OCI-LY7 (cell line): ENCODE results near the gene TAF8.

Experiments used
- EZH2phosphoT487 ChIP-seq: fragments of 200-600 bp; sonication (generic); IDR thresholded peaks from 2 replicates; pipeline ENCODE4 v1.6.1; 2018; ENCODE audit warnings: low read depth, borderline replicate concordance, mild to moderate bottlenecking, mixed run types, antibody characterized with exemption, low read length, moderate library complexity, mixed read lengths
- TF ChIP-seq, protein P1 (sequence below): fragments of 200-600 bp; sonication (generic); conservative IDR thresholded peaks from 2 replicates; pipeline ENCODE4 v1.5.1; 2014; ENCODE audit warnings: mild to moderate bottlenecking, antibody characterized with exemption, low read length, moderate library complexity, mixed read lengths

- TF ChIP-seq, protein P1, sequence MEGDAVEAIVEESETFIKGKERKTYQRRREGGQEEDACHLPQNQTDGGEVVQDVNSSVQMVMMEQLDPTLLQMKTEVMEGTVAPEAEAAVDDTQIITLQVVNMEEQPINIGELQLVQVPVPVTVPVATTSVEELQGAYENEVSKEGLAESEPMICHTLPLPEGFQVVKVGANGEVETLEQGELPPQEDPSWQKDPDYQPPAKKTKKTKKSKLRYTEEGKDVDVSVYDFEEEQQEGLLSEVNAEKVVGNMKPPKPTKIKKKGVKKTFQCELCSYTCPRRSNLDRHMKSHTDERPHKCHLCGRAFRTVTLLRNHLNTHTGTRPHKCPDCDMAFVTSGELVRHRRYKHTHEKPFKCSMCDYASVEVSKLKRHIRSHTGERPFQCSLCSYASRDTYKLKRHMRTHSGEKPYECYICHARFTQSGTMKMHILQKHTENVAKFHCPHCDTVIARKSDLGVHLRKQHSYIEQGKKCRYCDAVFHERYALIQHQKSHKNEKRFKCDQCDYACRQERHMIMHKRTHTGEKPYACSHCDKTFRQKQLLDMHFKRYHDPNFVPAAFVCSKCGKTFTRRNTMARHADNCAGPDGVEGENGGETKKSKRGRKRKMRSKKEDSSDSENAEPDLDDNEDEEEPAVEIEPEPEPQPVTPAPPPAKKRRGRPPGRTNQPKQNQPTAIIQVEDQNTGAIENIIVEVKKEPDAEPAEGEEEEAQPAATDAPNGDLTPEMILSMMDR: no peak
- TF ChIP-seq EZH2phosphoT487: no peak
These were observed 55.4 kb downstream of the TAF8 start for GRCh38 chr6:42105709-42106108.
